22Rv1 (cell line): ENCODE results near the gene ZNF280C.

Experiments used
- CTCF ChIP-seq: fragments of 450-650 bp; IDR thresholded peaks from 2 replicates; pipeline ENCODE4 v1.5.1; 2017; ENCODE audit warnings: mild to moderate bottlenecking
- ZFX ChIP-seq: fragments of 450-650 bp; IDR thresholded peaks from 2 replicates; pipeline ENCODE4 v1.6.1; 2017; ENCODE audit warnings: antibody characterized with exemption, borderline replicate concordance

DNA sequence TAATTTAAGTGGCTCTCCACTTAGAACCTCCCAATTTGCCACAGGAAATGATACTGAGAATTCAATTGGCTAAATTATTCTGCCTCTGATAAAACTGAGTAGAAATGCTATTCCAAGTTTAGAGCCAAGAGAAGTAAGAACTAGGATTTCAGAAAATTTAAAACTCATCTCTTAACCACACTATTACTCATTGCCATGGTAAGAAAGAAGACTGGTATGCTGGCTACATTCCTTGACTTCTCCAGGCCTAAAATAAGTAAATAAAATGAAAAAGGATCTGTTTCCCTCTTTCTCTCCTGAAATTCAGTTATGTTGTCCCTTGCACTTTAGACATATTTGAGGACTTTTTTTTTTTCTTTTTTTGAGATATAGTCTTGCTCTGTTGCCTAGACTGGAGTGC, 23.3 kb downstream of the ZNF280C start:
- no peak for TF ChIP-seq CTCF
- TF ChIP-seq ZFX = no peak
